ENCODE results near the gene C6orf141. TPM values are rescaled to one million over a fixed set of nuclear protein-coding genes. Genes with fewer than 3 reads are reported as not detected.
"Not testable (repeated sequence)": the region's sequence is repeated elsewhere in the genome, so short reads cannot be mapped to it uniquely, and the experiment has no call there.

Gene C6orf141
- total RNA-seq, 2 donors from 2014 or later: not detected

GRCh38 chr6:49565855-49566254, 15.4 kb downstream of the C6orf141 start:
- Mint-ChIP-seq H3K4me1 (ENCODE audit: low read depth in 2 of 2) (no peaks in the 10 kb centered on the region), H3K27me3 (no peaks in the 10 kb centered on the region), H3K4me3 (no peak overlapping the region), H3K9me3 (no peaks in the 10 kb centered on the region), H3K27ac (no peak overlapping the region), H3K36me3 (no peaks in the 10 kb centered on the region)
- DNase-seq (ENCODE audit: low spot score): no peak
- ATAC-seq: no peak

GRCh38 chr6:49570474-49571079, 20.1 kb downstream of the C6orf141 start:
- no peak for ATAC-seq
- no peaks in the 10 kb centered on the region for H3K27me3 Mint-ChIP-seq
- H3K36me3 Mint-ChIP-seq: no peaks in the 10 kb centered on the region

GRCh38 chr6:49576618-49577017, 26.1 kb downstream of the C6orf141 start:
- Mint-ChIP-seq H3K9me3 (peaks cover 3% of the 10 kb centered on the region), H3K27me3 (no peaks in the 10 kb centered on the region), H3K4me3 (no peak overlapping the region), H3K27ac (no peak overlapping the region), H3K36me3 (no peaks in the 10 kb centered on the region), H3K4me1 (ENCODE audit: low read depth in 2 of 2) (no peaks in the 10 kb centered on the region)
- no peak for ATAC-seq
- no peak for DNase-seq (ENCODE audit: low spot score)

More at GRCh38 chr6:49570474-49571079, 20.1 kb downstream of the C6orf141 start:
- no peak for DNase-seq (ENCODE audit: low spot score)
- Mint-ChIP-seq H3K4me3 (no peak overlapping the region), H3K9me3 (no peaks in the 10 kb centered on the region), H3K27ac (no peak overlapping the region), H3K4me1 (ENCODE audit: low read depth in 2 of 2) (no peaks in the 10 kb centered on the region)

GRCh38 chr6:49579649-49580048, 29.2 kb downstream of the C6orf141 start:
- Mint-ChIP-seq H3K27me3 (peaks cover 0 to 6% of the 10 kb centered on the region in 2 donors), H3K4me1 (ENCODE audit: low read depth in 2 of 2) (no peaks in the 10 kb centered on the region), H3K4me3 (no peak overlapping the region), H3K36me3 (no peaks in the 10 kb centered on the region), H3K27ac (no peak overlapping the region), H3K9me3 (peaks cover 3% of the 10 kb centered on the region)
- DNase-seq (ENCODE audit: low spot score) (no peak), ATAC-seq (no peak)

DNA sequence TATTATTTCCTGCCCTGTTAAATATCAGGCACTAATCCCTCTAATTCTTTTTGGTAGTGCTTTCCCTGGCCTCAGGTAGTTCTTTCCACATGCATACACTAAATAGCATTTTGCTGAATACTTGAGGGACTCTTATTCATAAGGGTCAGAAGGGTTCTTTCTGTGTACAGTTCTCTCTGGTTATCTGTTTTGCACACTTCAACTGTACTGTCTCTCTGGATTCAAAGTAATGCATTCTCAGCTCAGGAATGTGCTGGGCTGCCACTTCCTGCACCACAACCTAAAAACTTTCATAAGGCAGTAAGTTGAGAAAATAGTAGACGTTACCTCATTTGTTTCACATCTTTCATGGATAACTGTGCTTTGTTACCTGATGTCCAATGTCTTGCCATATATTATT, 32.1 kb downstream of the C6orf141 start:
- Mint-ChIP-seq H3K27me3 (peaks cover 0 to 6% of the 10 kb centered on the region in 2 donors), H3K9me3 (peaks cover 3% of the 10 kb centered on the region), H3K36me3 (no peaks in the 10 kb centered on the region), H3K4me3 (no peak overlapping the region), H3K4me1 (ENCODE audit: low read depth in 2 of 2) (no peaks in the 10 kb centered on the region), H3K27ac (no peak overlapping the region)
- DNase-seq (ENCODE audit: low spot score) (no peak), ATAC-seq (no peak)

DNA sequence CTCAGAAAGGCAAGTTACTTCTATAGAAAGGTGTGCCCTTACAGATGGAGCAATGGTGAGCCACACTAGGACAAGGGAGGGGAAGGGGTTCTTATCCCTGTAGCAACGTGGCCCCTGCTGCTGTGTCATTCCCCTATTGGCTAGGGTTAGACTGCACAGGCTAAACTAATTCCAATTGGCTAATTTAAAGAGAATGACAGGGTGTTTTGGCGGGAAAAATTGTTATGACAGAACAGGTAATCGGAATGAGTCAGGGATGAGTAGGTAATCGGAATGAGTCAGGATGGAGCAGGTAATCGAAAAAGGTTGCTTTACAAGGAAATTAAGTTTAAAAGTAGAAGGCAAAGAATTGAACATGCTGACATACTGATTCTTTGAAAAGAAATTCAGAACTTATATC, 36.8 kb downstream of the C6orf141 start:
- not testable (repeated sequence) for ATAC-seq; H3K27me3 Mint-ChIP-seq; H3K4me1 Mint-ChIP-seq (ENCODE audit: low read depth in 2 of 2)

More for the DNA sequence above, 36.8 kb downstream of the C6orf141 start:
- not testable (repeated sequence) for DNase-seq (ENCODE audit: low spot score); H3K36me3 Mint-ChIP-seq; H3K27ac Mint-ChIP-seq; H3K9me3 Mint-ChIP-seq; H3K4me3 Mint-ChIP-seq

Other genes starting within 250 kb of the C6orf141 start
- 10 to 100 TPM in 1 of 2 donors, 1 to 10 TPM in 1; 9.7 to 10.6 TPM for gene MMUT, start 87.4 kb upstream of the C6orf141 start, total RNA-seq
- gene CENPQ, start 87.3 kb upstream of the C6orf141 start, total RNA-seq: 10 to 100 TPM in 1 of 2 donors, 1 to 10 TPM in 1; 7.4 to 11.3 TPM
- not detected for gene GLYATL3, start 50.7 kb upstream of the C6orf141 start, total RNA-seq
- gene RHAG, start 86.2 kb downstream of the C6orf141 start, total RNA-seq: not detected
- not detected for gene CRISP2, start 162.9 kb downstream of the C6orf141 start, total RNA-seq
- gene CRISP3, start 193.7 kb downstream of the C6orf141 start, total RNA-seq: not detected
- not detected for gene PGK2, start 236.6 kb downstream of the C6orf141 start, total RNA-seq